HG03565 (cell line): ENCODE results near the gene HDAC4.

Experiments
- ATAC-seq: cut with Tn5 transposase; IDR thresholded peaks from one replicate; pipeline ENCODE4 v1.9.1; 2021; ENCODE audit warnings: mild to moderate bottlenecking, moderate library complexity; ENCODE audit not compliant: unreplicated experiment

The HDAC4 gene

GRCh38 chr2:239244625-239245024 is 156.2 kb downstream of the HDAC4 start:
- no peak for ATAC-seq

- ATAC-seq, result no peak
Measured at GRCh38 chr2:239241431-239241960, 159.3 kb downstream of the HDAC4 start.

GRCh38 chr2:239240414-239240881 is 160.4 kb downstream of the HDAC4 start:
- ATAC-seq, result no peak

- ATAC-seq, result no peak
Measured at GRCh38 chr2:239239607-239240413, 161.0 kb downstream of the HDAC4 start.

GRCh38 chr2:239238839-239239606 is 161.8 kb downstream of the HDAC4 start:
- no peak for ATAC-seq

- no peak for ATAC-seq
Measured at GRCh38 chr2:239238381-239238780, 162.4 kb downstream of the HDAC4 start.

GRCh38 chr2:239236808-239237205 is 164.0 kb downstream of the HDAC4 start:
- ATAC-seq, result no peak

- no peak for ATAC-seq
Measured at GRCh38 chr2:239236043-239236807, 164.6 kb downstream of the HDAC4 start.

- ATAC-seq, result no peak
Measured at GRCh38 chr2:239235311-239235710, 165.5 kb downstream of the HDAC4 start.

- no peak for ATAC-seq
Measured at GRCh38 chr2:239234191-239235175, 166.3 kb downstream of the HDAC4 start.

- no peak for ATAC-seq
Measured at GRCh38 chr2:239233576-239233975, 167.2 kb downstream of the HDAC4 start.

GRCh38 chr2:239232195-239232578 is 168.6 kb downstream of the HDAC4 start:
- ATAC-seq, result no peak

- no peak for ATAC-seq
Measured at GRCh38 chr2:239231231-239232194, 169.3 kb downstream of the HDAC4 start.

- no peak for ATAC-seq
Measured at GRCh38 chr2:239230318-239231052, 170.3 kb downstream of the HDAC4 start.

- ATAC-seq, result no peak
Measured at GRCh38 chr2:239229545-239230279, 171.1 kb downstream of the HDAC4 start.

- ATAC-seq, result no peak
Measured at GRCh38 chr2:239227661-239228371, 173.0 kb downstream of the HDAC4 start.
